Tibial nerve (tissue), 3 donors: ENCODE results near the gene MIEF1.

ENCODE experiments used
- POLR2A ChIP-seq, 2 donors: fragments of 450-650 bp; IDR thresholded peaks; one replicate each; pipeline ENCODE4 v1.6.1; 2017; ENCODE audit warnings: antibody characterized with exemption in 2 of 2, mild to moderate bottlenecking in 2 of 2, moderate library complexity in 2 of 2
- TF ChIP-seq, protein P1 (sequence below), 5 experiments: fragments of 200-600 bp in 3 of 5; fragments of 450-650 bp in 2 of 5; sonication (generic) in 3 of 5; IDR thresholded peaks; one replicate each; pipeline ENCODE4 v1.5.1; 2016 to 2019; ENCODE audit warnings: antibody characterized with exemption in 5 of 5, mild to moderate bottlenecking in 3 of 5, moderate library complexity in 2 of 5

DNA sequence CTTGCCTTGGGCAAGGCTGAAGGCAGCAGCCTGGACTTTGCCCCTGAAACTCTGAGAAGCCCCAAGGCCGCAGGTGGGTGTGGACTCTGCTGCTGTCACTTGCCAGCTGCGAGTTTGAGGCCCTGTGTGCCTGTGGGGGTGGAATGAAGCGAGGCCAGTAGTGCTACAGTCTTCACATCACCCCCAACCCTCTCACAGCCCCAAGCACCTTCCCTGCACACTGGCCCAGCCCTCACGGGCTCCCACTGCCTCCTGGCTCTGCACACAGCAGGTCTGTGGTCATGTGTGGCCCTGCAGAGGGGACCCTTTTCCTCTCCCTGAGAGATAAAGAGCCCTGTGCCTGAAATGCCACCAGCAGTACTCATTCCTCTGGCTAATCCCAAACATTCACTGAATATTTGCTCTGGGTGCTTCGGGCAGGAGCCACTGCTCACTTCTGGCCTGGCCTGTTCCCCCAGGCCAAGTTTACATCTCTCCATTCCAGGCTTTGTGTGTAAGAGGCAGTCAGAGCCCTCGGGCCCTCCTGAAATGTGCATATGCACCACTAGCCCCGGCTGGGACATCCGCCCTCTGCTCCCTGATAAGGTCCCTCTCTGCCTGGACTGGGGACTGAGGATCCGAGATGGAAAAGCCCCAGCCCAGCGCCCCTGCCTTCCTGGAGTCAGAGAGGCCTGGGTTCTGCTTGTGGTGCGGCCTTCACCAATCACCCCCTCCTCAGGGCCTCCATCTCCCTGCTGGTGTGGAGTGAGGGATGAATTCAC, 27.6 kb upstream of the MIEF1 start:
- TF ChIP-seq, protein P1, sequence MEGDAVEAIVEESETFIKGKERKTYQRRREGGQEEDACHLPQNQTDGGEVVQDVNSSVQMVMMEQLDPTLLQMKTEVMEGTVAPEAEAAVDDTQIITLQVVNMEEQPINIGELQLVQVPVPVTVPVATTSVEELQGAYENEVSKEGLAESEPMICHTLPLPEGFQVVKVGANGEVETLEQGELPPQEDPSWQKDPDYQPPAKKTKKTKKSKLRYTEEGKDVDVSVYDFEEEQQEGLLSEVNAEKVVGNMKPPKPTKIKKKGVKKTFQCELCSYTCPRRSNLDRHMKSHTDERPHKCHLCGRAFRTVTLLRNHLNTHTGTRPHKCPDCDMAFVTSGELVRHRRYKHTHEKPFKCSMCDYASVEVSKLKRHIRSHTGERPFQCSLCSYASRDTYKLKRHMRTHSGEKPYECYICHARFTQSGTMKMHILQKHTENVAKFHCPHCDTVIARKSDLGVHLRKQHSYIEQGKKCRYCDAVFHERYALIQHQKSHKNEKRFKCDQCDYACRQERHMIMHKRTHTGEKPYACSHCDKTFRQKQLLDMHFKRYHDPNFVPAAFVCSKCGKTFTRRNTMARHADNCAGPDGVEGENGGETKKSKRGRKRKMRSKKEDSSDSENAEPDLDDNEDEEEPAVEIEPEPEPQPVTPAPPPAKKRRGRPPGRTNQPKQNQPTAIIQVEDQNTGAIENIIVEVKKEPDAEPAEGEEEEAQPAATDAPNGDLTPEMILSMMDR (IDR thresholded peaks at IDR 0.05): no peak
- no peak for TF ChIP-seq POLR2A (IDR thresholded peaks at IDR 0.05)
